ENCODE measurements around the gene CCDC89.
A peak's percentile ranks its signal among the peaks of the same experiment; 100 is the strongest.

The CCDC89 gene

DNA sequence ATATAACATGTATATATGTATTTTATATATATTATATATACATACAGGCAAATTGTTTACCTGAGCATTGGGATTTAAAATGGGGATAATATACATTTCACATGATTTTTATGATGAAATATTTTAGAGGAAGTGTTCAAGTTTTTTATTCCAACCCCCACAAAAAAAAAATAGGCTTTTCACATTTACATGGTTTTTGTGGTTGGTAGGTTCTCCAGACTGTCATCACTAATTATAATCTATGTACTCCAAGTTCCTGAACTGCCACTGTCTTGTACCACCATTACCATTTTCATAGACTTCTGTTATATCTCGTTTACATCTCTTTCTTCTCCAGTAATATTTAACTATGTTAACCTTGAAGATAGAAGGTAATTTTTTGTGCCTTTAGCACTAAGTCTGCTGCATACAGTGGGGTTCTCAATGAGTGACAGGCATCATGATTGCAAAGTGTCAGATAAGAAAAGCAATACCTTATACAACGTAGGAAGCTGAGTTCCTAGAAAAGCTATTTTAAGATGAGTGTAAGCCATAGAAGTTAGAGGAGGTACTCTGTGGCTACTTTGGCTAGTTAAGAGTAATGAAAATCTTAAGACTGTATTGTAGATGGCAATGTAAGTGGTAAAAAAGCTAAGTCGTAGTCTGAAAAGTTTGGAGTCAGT, 33.1 kb downstream of the CCDC89 start:
- no peak for DNase-seq (ENCODE audit: low spot score)

GRCh38 chr11:85651118-85651517, 34.9 kb downstream of the CCDC89 start:
- DNase-seq (ENCODE audit: low spot score): no peak

- peak; percentile 94 for DNase-seq (ENCODE audit: low spot score)
These were observed 38.2 kb downstream of the CCDC89 start, which contains the start of gene TMEM126A for GRCh38 chr11:85647604-85648299. TSS of gene TMEM126A (plus strand) at chr11:85647967. CDS start at chr11:85650256, 2,289 bp downstream.

- DNase-seq (ENCODE audit: low spot score): no peak
These were observed 38.9 kb downstream of the CCDC89 start for GRCh38 chr11:85647078-85647477.

DNA sequence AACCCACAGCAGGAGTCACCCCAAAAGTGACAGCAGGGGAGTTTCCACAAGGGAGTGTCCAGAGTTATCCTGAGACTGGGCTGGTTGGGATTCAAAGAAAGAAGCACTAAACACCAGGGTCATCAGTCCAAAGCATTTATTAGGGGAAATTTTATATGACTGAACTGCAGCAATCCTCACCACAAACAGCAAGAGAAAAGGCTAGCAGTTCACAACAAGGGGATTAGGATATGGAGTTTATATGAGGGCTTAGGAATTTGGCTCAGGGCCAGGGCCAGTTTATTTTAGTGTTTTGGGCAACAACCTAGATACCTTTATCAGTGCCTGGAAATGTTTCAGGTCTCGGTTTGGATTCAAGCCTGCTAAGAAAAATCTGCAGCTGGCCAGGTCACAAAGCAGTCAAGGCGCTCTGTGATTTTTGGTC, 42.8 kb downstream of the CCDC89 start:
- DNase-seq (ENCODE audit: low spot score): no peak

- DNase-seq (ENCODE audit: low spot score): no peak
These were observed 51.2 kb downstream of the CCDC89 start for GRCh38 chr11:85634747-85635146.

Data from activated CD4-positive, alpha-beta T cell treated with anti-CD3 and anti-CD28 coated beads, Interleukin-2, Interleukin-4, amounts not matched to agents 100 ng/mL and 50 ng/mL, durations not matched to agents 16 hours and 8 hours (primary cell).